ENCODE measurements around the gene DDX39B. TPM values are rescaled to one million over a fixed set of nuclear protein-coding genes. Genes with fewer than 3 reads are reported as not detected.
"Not testable (repeated sequence)": the region's sequence is repeated elsewhere in the genome, so short reads cannot be mapped to it uniquely, and the experiment has no call there.

The DDX39B gene
- total RNA-seq (2014; rRNA removed; shearing (Covaris generic)): 399 and 467 TPM in 2 replicates

- peak; percentile 97 to 98 for DNase-seq (ENCODE audit: low read depth in 1 of 2, low spot score in 2 of 2)
- Histone ChIP-seq H3K9me3 (replicated peaks) (no peaks in the 10 kb centered on the region), H3K27ac (peak within 1 kb of the TSS; percentile 93), H3K36me3 (peaks cover 46% of the 10 kb centered on the region), H3K4me1 (replicated peaks) (peaks cover 23% of the 10 kb centered on the region), H3K4me3 (peak within 1 kb of the TSS; percentile 60), H3K27me3 (replicated peaks) (no peaks in the 10 kb centered on the region)
Measured at GRCh38 chr6:31541658-31542521, at the start of gene DDX39B. Gene DDX39B (minus strand): TSS chr6:31542003. CDS start chr6:31540532, 1,471 bp downstream.

DNA sequence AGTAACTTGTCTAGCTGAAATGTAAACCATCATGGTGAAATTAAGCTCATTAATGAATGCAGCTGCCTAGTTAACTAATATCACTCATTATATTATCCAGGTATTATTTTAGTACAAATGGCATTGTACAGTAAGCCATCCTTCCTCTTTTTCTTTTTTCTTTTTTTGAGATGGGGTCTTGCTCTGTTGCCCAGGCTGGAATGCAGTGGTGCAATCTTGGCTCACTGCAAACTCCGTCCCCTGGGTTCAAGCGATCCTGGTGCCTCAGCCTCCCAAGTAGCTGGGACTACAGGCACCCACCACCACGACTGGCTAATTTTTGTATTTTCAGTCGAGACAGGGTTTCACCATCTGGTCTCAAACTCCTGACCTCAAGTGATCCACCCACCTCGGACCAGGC, 48.9 kb upstream of the DDX39B start:
- not testable (repeated sequence) for DNase-seq (ENCODE audit: low read depth in 1 of 2, low spot score in 2 of 2); H3K36me3 ChIP-seq; H3K27ac ChIP-seq; H3K4me3 ChIP-seq; H3K9me3 ChIP-seq (replicated peaks); H3K27me3 ChIP-seq (replicated peaks); H3K4me1 ChIP-seq (replicated peaks)

DNA sequence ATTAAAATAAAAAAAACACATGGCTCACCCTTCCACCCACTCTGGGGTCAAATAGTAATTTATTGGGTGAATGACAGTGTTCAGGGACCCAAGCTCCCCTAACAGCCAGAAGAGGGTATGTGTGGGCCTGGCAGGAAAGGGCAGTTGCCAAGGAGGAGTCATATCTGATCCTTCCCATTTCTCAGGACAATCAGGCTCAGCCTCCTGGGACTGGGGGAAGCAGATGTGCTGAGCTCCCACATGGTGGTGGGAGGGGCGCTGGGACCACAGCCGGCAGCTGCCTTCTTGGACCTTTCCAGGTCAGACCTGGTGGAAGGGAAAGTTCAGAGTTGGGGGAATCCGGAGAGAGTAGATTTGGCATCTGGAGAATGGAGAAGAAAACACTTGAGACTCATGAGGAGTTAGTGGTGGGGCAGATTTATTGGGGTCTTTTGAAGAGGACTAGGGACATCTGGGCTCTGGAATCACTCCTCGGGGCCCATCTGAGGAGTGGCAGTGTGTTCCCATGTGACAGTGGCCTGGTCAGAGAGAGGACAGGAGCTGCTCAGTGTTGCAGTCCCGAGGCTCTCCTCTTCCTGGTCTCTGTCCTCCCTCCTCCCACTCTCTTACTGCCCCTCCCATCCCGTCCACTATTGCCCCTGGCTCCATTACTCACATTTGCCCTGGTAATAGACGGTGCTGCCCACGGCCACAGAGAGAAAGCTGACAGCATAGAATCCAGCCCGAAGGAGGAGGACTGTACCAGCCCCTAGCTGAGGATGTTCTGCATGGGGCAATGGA, 47.3 kb upstream of the DDX39B start:
- DNase-seq (ENCODE audit: low read depth in 1 of 2, low spot score in 2 of 2): no peak
- no peaks in the 10 kb centered on the region for H3K27me3 ChIP-seq (replicated peaks)
- no peaks in the 10 kb centered on the region for H3K4me1 ChIP-seq (replicated peaks)
- no peaks in the 10 kb centered on the region for H3K9me3 ChIP-seq (replicated peaks)
- H3K36me3 ChIP-seq: no peaks in the 10 kb centered on the region
- H3K27ac ChIP-seq: no peak overlapping the region
- no peak overlapping the region for H3K4me3 ChIP-seq

DNA sequence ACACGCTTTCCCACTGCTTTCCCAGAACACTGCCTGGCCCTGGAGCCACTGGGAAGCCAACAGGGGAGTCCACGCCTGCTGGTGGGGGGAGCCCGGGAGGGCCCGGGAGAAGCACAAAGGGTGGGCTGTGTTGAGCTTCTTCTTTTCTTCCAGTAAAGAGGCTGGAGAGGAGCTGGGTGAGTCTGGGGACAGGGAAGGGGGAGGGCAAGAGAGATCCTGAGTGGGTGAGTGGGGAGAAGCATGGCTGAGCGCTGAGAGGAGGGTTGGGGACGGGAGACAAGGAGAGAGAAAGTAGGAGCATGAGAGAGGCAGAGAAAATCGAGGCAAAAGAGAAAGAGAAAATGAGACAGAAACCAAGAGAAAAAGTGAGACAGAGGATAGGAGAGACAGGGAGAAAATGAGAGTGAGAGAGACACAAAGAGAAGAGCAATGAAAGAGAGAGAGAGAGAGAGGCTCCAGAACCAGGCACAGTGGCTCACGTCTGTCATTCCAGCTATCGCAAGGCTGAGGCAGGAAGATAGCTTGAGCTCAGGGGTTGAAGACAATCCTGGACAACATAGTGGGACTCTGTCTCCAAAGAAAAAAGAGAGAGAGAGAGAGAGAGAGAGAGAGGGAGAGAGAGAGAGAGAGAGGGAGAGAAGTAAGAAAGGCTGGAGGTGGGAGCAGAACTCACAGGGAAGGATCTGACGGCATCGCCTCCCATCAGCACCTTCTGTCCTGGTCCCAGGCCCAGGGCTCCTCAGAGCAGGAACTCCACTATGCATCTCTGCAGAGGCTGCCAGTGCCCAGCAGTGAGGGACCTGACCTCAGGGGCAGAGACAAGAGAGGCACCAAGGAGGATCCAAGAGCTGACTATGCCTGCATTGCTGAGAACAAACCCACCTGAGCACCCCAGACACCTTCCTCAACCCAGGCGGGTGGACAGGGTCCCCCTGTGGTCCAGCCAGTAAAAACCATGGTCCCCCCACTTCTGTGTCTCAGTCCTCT, 46.3 kb upstream of the DDX39B start:
- no peaks in the 10 kb centered on the region for H3K27me3 ChIP-seq (replicated peaks)
- no peak for DNase-seq (ENCODE audit: low read depth in 1 of 2, low spot score in 2 of 2)
- no peak overlapping the region for H3K27ac ChIP-seq
- H3K9me3 ChIP-seq (replicated peaks): no peaks in the 10 kb centered on the region
- no peak overlapping the region for H3K4me3 ChIP-seq
- no peaks in the 10 kb centered on the region for H3K4me1 ChIP-seq (replicated peaks)
- H3K36me3 ChIP-seq: no peaks in the 10 kb centered on the region

GRCh38 chr6:31586599-31587281, 44.9 kb upstream of the DDX39B start:
- H3K27me3 ChIP-seq (replicated peaks): no peaks in the 10 kb centered on the region
- H3K4me1 ChIP-seq (replicated peaks): 0 out of 2 replicates have a peak, but pooled peaks cover under 1% of the 10 kb centered on the region
- no peaks in the 10 kb centered on the region for H3K9me3 ChIP-seq (replicated peaks)
- no peak for DNase-seq (ENCODE audit: low read depth in 1 of 2, low spot score in 2 of 2)
- H3K36me3 ChIP-seq: no peaks in the 10 kb centered on the region
- no peak overlapping the region for H3K27ac ChIP-seq
- H3K4me3 ChIP-seq: no peak overlapping the region

DNA sequence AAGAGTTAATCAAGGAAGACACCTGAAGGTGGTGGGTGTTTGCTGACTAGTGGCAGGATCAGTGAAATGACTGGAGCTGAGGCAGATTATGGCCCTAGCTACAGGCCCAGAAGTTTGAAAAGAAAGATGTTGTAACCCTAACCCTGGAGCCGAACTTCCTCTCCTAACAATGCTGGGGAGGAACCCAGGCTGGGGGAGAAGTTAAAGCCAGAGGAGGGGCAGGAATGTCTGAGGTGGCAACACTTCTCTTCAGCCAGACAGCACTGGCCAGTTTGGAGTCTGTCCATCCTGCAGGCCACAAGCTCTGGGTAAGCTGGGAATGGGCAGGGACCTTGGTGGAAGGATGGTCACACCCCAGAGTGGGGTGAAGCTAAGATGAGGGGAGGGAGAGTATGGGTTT, 44.2 kb upstream of the DDX39B start, which contains the start of gene LST1:
LST1 (plus strand) TSS at position 270 of the 400 bp plus-strand sequence. CDS start 1,023 bp downstream, outside the sequence.
- Histone ChIP-seq H3K4me3 (no peak within 1 kb of the TSS), H3K27ac (no peak within 1 kb of the TSS), H3K27me3 (replicated peaks) (no peaks in the 10 kb centered on the region), H3K9me3 (replicated peaks) (no peaks in the 10 kb centered on the region), H3K36me3 (no peaks in the 10 kb centered on the region), H3K4me1 (replicated peaks) (peaks cover 5% of the 10 kb centered on the region; the same call in 1 of the 2 replicates)
- DNase-seq (ENCODE audit: low read depth in 1 of 2, low spot score in 2 of 2): no peak

DNA sequence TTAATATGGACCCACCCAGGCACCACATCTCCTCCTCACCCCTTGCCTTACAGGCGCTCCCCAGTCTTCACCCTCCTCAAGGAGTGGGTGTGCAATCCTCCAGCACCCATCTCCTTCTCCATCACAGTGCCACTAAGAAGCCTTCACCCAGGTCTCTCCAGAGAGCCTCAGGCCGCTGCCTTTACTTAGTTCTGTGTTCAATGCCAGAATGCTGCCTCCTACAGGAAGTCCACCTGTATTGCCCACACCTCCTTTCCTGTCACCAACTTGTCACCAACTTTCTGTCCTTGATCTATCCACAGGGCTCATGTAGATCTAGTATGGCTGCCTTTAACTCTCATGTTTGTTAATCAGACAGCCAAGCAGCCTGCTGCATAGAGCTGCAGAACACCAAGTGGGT, 43.7 kb upstream of the DDX39B start:
- no peak for DNase-seq (ENCODE audit: low read depth in 1 of 2, low spot score in 2 of 2)

GRCh38 chr6:31582230-31582643, 40.4 kb upstream of the DDX39B start, which contains the start of gene LTB:
Gene LTB (minus strand): TSS chr6:31582424. CDS start chr6:31582417, 7 bp downstream.
- peaks cover 8% of the 10 kb centered on the region for H3K4me1 ChIP-seq (replicated peaks)
- DNase-seq (ENCODE audit: low read depth in 1 of 2, low spot score in 2 of 2): no peak
- H3K27ac ChIP-seq: no peak within 1 kb of the TSS
- no peaks in the 10 kb centered on the region for H3K27me3 ChIP-seq (replicated peaks)
- no peaks in the 10 kb centered on the region for H3K36me3 ChIP-seq
- peak within 1 kb of the TSS; percentile 48 for H3K4me3 ChIP-seq
- no peaks in the 10 kb centered on the region for H3K9me3 ChIP-seq (replicated peaks)

More for the DNA sequence above, 43.7 kb upstream of the DDX39B start:
- H3K27ac ChIP-seq: no peak overlapping the region
- H3K27me3 ChIP-seq (replicated peaks): no peaks in the 10 kb centered on the region
- H3K4me1 ChIP-seq (replicated peaks): peaks cover 8% of the 10 kb centered on the region
- H3K9me3 ChIP-seq (replicated peaks): no peaks in the 10 kb centered on the region
- no peak overlapping the region for H3K4me3 ChIP-seq
- H3K36me3 ChIP-seq: no peaks in the 10 kb centered on the region

DNA sequence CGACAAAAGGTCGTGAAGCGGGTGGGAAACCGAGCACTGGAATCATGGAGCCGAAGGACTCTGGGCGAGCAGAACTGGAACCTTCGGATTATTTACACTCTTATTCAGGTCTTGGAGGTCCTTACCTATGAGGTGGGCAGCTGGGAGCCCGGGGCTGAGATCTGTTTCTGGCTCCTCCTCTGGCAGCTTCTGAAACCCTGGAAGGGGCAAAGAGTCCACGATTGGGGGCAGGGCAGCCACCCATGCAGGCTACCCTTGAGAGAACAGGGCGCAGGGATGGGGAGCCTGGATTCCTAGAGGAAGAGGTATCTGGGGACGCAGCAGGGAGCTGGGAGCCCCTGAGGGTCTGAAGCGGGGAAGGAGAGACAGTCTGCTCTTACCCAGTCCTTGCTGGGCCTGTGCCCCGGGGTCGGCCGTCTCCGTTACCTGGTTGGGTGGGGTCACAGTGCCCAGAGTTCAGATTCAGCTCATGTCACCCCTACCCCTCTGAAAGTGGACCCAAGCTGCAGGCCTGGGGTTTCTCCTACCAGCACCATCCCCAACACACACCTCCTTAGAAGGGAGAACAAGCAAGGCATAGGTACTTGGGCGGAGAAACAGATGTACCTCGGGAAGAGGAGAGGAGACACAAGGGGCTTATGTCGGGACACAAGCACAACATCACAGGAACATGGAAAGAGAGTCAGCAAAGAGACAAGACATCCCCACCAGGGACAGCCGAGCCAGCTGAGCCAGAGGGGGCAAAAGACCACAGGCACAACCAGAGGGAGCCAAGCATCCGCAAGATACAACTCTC, 39.8 kb upstream of the DDX39B start:
- H3K27me3 ChIP-seq (replicated peaks): no peaks in the 10 kb centered on the region

GRCh38 chr6:31580807-31581433, 39.1 kb upstream of the DDX39B start:
- peak; percentile 83 to 86 for DNase-seq (ENCODE audit: low read depth in 1 of 2, low spot score in 2 of 2)
- no peaks in the 10 kb centered on the region for H3K27me3 ChIP-seq (replicated peaks)
- H3K27ac ChIP-seq: no peak overlapping the region

More for the DNA sequence above, 39.8 kb upstream of the DDX39B start:
- no peaks in the 10 kb centered on the region for H3K9me3 ChIP-seq (replicated peaks)
- no peaks in the 10 kb centered on the region for H3K36me3 ChIP-seq
- H3K4me1 ChIP-seq (replicated peaks): peaks cover 8% of the 10 kb centered on the region
- H3K27ac ChIP-seq: no peak overlapping the region
- no peak for DNase-seq (ENCODE audit: low read depth in 1 of 2, low spot score in 2 of 2)
- peak overlapping the region; percentile 48 for H3K4me3 ChIP-seq

GRCh38 chr6:31580438-31580740, 38.6 kb upstream of the DDX39B start:
- no peak for DNase-seq (ENCODE audit: low read depth in 1 of 2, low spot score in 2 of 2)
- Histone ChIP-seq H3K9me3 (replicated peaks) (no peaks in the 10 kb centered on the region), H3K27me3 (replicated peaks) (no peaks in the 10 kb centered on the region), H3K27ac (no peak overlapping the region), H3K36me3 (no peaks in the 10 kb centered on the region), H3K4me3 (peak overlapping the region; percentile 48; the same call in 1 of the 2 replicates), H3K4me1 (replicated peaks) (peaks cover 8% of the 10 kb centered on the region)

More at GRCh38 chr6:31580807-31581433, 39.1 kb upstream of the DDX39B start:
- Histone ChIP-seq H3K9me3 (replicated peaks) (no peaks in the 10 kb centered on the region), H3K4me1 (replicated peaks) (peaks cover 8% of the 10 kb centered on the region), H3K4me3 (peak overlapping the region; percentile 48), H3K36me3 (no peaks in the 10 kb centered on the region)
